ENCODE data around the gene PNMA1.

DNA sequence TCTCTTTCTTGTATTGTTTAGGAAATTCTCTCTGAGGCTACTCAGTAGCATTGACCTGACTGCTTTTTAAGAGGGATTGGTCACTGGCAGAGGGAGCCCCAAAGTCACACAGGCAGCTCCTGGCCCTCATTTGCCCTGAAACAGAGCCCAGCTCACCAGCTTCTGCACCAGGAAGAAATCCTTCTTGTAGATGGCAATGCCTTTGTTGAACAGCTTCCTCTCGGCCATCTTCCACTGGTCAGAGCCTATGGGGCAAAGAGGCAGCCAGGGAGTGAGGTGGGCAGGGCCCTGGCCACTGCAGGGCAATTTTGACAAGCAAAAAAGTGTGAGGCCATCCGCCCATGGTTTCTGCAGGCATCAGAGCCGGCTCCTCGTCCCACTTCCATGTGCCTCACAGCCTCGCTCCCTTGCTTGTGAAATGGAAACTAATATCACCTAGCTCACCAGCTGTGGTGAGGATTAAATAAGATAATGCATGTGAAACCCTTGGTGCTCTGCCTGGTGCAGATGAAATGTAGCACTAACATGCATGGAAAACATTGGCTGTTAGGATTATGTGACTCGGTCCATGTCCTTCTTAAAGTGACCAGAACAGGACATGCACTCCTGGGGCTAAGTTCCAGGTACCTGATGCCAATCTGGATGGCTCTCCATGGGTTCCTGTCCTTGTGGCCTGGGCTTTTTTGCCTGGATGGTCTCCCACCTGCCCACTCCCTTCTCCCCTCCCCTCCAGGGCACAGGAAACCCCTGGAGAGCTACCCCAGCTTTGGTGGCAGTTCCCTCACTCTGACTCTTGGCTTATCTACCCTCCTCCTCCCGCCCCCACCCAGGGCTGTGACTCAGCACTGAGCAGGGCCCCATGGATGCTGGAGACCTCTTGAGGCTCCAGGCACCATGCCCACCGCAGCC is 11.2 kb upstream of the PNMA1 start:
- TF ChIP-seq, protein P1, sequence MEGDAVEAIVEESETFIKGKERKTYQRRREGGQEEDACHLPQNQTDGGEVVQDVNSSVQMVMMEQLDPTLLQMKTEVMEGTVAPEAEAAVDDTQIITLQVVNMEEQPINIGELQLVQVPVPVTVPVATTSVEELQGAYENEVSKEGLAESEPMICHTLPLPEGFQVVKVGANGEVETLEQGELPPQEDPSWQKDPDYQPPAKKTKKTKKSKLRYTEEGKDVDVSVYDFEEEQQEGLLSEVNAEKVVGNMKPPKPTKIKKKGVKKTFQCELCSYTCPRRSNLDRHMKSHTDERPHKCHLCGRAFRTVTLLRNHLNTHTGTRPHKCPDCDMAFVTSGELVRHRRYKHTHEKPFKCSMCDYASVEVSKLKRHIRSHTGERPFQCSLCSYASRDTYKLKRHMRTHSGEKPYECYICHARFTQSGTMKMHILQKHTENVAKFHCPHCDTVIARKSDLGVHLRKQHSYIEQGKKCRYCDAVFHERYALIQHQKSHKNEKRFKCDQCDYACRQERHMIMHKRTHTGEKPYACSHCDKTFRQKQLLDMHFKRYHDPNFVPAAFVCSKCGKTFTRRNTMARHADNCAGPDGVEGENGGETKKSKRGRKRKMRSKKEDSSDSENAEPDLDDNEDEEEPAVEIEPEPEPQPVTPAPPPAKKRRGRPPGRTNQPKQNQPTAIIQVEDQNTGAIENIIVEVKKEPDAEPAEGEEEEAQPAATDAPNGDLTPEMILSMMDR (IDR thresholded peaks at IDR 0.05), result no peak
- TF ChIP-seq POLR2A (IDR thresholded peaks at IDR 0.05), result no peak
